ENCODE results near the gene PPP1R3E. TPM values are rescaled to one million over a fixed set of nuclear protein-coding genes. Genes with fewer than 3 reads are reported as not detected.

The PPP1R3E gene
- total and polyA plus RNA-seq, 2 of the 13 experiments (the other 11 are each of a cell fraction or from before 2014, with no cell fraction given) = 16.5 to 26.5 TPM

DNA sequence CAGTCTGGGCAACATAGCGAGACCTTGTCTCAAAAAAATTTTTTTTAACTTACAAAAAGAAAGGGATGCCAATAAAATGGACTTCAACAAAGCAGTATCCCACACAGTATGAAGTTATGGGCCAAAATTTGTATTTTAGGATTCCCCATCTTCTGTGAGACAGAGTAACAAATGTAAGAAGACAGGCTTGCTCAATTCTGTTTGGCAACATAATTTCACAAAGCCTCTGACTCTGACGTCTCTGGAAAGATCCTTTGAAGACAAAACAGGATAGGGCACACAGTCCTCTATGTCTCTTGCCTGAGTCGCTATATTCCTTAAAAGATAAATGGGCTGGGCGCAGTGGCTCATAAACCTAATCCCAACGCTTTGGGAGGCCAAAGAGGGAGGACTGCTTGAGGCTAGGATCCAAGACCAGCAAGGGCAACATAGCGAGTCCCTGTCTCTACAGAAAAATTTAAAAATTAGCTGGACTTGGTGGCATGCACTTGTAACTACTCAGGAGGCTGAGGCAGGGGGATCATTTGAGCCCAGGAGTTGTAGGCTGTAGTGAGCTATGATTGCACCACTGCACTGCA is 15.7 kb downstream of the PPP1R3E start (continued):
- TF ChIP-seq, protein P1, sequence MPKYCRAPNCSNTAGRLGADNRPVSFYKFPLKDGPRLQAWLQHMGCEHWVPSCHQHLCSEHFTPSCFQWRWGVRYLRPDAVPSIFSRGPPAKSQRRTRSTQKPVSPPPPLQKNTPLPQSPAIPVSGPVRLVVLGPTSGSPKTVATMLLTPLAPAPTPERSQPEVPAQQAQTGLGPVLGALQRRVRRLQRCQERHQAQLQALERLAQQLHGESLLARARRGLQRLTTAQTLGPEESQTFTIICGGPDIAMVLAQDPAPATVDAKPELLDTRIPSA (CRISPR knock-in tag; IDR thresholded peaks at IDR 0.05; ENCODE audit: borderline replicate concordance) = peak; percentile 62; the same call in 1 of the 2 replicates
- TF ChIP-seq ZBTB42 (CRISPR knock-in tag; IDR thresholded peaks at IDR 0.05) (no peak), IRX3 (CRISPR knock-in tag; IDR thresholded peaks at IDR 0.05; ENCODE audit: borderline replicate concordance, low read depth) (no peak), ELF4 (CRISPR knock-in tag; IDR thresholded peaks at IDR 0.05; ENCODE audit: borderline replicate concordance) (0 out of 2 replicates have a peak, but pooled peaks have one; percentile 17), MYC (CRISPR knock-in tag; IDR thresholded peaks at IDR 0.05; ENCODE audit: borderline replicate concordance) (no peak), FOXC1 (CRISPR knock-in tag; IDR thresholded peaks at IDR 0.05; ENCODE audit: borderline replicate concordance) (no peak), ZNF83 (CRISPR knock-in tag; IDR thresholded peaks at IDR 0.05; ENCODE audit: borderline replicate concordance) (no peak), ZNF724P (CRISPR knock-in tag; IDR thresholded peaks at IDR 0.05; ENCODE audit: borderline replicate concordance) (peak; percentile 39; the same call in 1 of the 2 replicates), GABPB1 (CRISPR knock-in tag; IDR thresholded peaks at IDR 0.05) (no peak)
- TF ChIP-seq, protein P2, sequence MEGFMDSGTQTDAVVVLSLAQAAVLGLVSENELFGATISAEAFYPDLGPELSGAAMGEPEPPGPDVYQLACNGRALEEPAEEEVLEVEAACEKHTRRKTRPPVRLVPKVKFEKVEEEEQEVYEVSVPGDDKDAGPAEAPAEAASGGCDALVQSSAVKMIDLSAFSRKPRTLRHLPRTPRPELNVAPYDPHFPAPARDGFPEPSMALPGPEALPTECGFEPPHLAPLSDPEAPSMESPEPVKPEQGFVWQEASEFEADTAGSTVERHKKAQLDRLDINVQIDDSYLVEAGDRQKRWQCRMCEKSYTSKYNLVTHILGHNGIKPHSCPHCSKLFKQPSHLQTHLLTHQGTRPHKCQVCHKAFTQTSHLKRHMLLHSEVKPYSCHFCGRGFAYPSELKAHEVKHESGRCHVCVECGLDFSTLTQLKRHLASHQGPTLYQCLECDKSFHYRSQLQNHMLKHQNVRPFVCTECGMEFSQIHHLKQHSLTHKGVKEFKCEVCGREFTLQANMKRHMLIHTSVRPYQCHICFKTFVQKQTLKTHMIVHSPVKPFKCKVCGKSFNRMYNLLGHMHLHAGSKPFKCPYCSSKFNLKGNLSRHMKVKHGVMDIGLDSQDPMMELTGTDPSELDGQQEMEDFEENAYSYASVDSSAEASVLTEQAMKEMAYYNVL (CRISPR knock-in tag; IDR thresholded peaks at IDR 0.05; ENCODE audit: borderline replicate concordance) = no peak
- TF ChIP-seq, protein P3, sequence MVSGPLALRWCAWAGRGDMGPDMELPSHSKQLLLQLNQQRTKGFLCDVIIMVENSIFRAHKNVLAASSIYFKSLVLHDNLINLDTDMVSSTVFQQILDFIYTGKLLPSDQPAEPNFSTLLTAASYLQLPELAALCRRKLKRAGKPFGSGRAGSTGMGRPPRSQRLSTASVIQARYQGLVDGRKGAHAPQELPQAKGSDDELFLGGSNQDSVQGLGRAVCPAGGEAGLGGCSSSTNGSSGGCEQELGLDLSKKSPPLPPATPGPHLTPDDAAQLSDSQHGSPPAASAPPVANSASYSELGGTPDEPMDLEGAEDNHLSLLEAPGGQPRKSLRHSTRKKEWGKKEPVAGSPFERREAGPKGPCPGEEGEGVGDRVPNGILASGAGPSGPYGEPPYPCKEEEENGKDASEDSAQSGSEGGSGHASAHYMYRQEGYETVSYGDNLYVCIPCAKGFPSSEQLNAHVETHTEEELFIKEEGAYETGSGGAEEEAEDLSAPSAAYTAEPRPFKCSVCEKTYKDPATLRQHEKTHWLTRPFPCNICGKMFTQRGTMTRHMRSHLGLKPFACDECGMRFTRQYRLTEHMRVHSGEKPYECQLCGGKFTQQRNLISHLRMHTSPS (CRISPR knock-in tag; IDR thresholded peaks at IDR 0.05; ENCODE audit: low read depth) = no peak
- TF ChIP-seq, protein P4, sequence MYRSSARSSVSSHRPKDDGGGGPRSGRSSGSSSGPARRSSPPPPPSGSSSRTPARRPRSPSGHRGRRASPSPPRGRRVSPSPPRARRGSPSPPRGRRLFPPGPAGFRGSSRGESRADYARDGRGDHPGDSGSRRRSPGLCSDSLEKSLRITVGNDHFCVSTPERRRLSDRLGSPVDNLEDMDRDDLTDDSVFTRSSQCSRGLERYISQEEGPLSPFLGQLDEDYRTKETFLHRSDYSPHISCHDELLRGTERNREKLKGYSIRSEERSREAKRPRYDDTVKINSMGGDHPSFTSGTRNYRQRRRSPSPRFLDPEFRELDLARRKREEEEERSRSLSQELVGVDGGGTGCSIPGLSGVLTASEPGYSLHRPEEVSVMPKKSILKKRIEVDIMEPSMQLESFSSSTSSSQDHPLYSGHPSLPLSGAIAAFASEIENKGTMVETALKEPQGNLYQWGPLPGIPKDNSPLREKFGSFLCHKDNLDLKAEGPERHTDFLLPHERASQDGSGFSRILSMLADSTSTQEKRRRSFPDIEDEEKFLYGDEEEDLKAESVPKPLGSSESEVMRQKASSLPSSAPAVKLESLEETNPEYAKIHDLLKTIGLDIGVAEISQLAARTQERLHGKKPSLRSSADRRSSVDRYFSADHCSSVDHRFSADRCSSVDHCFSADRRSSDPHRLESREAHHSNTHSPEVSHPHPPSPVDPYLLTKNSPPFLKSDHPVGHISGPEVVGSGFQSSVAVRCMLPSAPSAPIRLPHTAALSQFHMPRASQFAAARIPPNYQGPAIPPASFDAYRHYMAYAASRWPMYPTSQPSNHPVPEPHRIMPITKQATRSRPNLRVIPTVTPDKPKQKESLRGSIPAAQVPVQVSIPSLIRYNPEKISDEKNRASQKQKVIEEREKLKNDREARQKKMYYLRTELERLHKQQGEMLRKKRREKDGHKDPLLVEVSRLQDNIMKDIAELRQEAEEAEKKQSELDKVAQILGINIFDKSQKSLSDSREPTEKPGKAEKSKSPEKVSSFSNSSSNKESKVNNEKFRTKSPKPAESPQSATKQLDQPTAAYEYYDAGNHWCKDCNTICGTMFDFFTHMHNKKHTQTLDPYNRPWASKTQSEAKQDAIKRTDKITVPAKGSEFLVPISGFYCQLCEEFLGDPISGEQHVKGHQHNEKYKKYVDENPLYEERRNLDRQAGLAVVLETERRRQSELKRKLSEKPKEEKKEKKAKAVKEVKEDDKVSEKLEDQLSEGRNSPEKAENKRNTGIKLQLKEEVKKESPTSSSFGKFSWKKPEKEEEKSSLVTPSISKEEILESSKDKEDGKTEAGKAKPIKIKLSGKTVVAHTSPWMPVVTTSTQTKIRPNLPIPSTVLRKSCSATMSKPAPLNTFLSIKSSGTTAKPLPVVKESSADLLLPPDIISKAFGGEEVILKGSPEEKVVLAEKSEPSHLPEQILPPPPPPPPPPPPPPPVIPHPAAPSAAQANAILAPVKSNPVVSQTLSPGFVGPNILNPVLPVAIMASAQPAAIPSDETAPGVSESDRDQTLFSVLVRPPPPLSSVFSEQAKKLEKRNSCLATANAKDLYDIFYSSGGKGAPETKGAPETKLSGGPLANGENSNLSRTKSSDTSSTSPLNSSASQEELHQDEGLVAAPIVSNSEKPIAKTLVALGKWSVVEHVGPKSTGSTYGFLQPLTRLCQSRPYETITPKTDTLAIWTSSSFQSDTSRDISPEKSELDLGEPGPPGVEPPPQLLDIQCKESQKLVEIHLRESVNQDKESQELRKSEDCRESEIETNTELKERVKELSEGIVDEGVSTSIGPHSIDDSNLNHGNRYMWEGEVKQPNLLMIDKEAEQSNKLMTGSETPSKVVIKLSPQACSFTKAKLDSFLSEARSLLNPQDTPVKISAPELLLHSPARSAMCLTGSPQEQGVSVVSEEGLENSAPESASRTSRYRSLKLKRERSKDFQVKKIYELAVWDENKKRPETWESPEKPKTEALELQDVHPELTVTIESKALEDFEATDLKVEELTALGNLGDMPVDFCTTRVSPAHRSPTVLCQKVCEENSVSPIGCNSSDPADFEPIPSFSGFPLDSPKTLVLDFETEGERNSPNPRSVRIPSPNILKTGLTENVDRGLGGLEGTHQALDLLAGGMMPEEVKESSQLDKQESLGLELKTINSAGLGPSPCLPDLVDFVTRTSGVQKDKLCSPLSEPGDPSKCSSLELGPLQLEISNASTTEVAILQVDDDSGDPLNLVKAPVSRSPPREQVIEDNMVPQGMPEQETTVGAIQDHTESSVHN (CRISPR knock-in tag; IDR thresholded peaks at IDR 0.05) = no peak
- TF ChIP-seq, protein P5, sequence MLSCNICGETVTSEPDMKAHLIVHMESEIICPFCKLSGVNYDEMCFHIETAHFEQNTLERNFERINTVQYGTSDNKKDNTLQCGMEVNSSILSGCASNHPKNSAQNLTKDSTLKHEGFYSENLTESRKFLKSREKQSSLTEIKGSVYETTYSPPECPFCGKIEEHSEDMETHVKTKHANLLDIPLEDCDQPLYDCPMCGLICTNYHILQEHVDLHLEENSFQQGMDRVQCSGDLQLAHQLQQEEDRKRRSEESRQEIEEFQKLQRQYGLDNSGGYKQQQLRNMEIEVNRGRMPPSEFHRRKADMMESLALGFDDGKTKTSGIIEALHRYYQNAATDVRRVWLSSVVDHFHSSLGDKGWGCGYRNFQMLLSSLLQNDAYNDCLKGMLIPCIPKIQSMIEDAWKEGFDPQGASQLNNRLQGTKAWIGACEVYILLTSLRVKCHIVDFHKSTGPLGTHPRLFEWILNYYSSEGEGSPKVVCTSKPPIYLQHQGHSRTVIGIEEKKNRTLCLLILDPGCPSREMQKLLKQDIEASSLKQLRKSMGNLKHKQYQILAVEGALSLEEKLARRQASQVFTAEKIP (CRISPR knock-in tag; IDR thresholded peaks at IDR 0.05; ENCODE audit: borderline replicate concordance) = no peak
